OCI-M1 (cell line): ENCODE results near the gene CA10.

Experiments used
- DNase-seq: peaks from one replicate; lab custom pipeline; 2025; lab: John Stamatoyannopoulos, UW

CA10 gene

GRCh38 chr17:52158450-52159042 is at the start of gene CA10:
TSS of gene CA10 (minus strand) at chr17:52158714.
- DNase-seq = no peak

- DNase-seq = no peak
These were observed 49.3 kb upstream of the CA10 start for GRCh38 chr17:52207796-52208195.

DNA sequence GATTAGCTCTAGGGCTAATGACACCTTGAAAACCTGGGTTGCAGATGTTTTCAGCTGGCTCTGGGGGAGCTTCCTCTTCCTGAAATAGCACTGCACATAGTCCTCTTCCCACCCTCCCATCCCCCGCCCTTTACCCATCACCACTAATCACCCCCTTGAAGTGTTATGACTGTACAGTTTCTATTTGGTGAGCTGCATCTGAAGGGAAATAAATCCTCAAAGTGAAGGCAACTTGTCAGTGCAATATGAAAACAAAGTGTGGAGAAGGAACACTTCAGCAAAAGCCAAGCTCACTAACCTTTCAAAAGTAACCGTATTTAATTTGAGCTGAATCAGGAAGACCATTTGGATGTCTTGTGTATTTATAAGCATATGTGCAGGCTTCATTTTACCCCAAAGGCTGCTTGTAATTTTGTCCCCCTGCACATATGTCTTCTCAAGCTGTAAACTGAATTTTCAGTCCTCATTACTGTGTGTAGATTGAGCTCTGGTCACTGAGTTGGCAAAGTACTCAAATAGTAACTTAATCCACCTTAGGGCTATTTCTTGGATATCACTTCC is 44.1 kb upstream of the CA10 start:
- no peak for DNase-seq

GRCh38 chr17:52201767-52202519 is 43.4 kb upstream of the CA10 start:
- DNase-seq = peak; percentile 3

- DNase-seq = no peak
These were observed 33.0 kb upstream of the CA10 start for GRCh38 chr17:52191491-52191890.

DNA sequence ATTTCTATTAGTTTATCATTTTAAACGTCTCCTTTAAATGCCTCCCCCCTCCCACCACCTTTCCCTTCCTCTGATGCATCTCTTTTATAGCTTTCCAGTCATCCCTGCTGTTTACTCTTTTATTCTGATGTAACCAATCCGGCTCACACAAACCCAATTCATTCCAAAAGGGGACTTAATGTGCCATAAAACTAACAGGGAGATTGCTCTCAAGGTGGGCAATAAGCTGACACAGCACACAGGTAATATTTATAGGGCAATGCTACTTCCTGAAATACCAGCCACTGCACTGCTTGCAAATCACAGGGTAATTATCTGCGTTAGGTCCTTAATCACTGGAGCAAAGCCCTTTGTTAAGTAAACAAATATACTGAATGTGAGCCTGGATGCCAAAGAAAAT is 23.3 kb upstream of the CA10 start:
- no peak for DNase-seq

DNA sequence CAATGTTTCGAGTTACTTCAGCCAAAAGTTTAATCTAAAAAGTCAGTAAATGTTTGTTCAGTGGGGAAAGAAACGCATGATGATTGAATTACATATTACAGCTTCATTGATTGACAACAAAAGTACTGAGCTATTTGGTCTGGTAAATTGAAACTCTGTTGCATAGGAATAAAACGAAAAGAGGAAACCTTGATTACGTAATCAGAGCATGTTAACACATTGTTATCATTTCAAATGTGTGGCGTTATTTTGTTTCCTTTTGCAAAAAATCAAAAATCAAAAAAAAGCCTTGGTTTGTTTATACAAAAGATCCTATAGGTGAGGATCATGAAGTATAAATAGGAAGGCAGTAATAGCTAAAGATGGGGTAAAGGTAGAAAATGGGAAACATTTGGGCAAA is 19.5 kb upstream of the CA10 start:
- peak; percentile 3 for DNase-seq

DNA sequence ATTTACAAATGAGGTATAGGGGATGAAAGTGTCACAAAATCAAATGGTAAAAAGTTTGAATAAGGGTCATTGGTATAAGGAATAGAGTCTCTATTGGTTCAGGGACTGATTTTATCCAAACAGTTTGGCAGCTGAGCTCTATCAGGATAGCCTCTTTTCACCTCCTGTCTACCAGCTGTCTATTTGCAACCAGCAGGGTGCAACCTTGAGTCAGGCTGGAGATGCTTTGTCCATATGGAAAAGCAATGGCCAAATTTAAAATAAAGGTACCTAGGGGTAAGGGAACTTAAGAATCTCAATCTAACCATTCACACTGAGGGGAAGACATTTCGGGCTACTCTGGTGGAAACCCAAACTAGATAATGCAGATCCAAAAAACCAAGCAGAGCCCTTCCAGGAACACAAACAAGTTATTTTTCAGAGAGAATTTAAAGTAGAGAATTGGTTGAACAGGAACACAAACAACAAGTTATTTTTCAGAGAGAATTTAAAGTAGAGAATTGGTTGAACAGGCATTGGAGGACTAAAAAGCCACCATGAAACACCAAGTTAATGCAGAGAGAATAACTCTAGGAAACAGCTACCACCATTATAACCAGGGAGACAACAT is 12.6 kb upstream of the CA10 start:
- peak; percentile 40 for DNase-seq

GRCh38 chr17:52160136-52160567 is 1.6 kb upstream of the CA10 start:
- DNase-seq = no peak

DNA sequence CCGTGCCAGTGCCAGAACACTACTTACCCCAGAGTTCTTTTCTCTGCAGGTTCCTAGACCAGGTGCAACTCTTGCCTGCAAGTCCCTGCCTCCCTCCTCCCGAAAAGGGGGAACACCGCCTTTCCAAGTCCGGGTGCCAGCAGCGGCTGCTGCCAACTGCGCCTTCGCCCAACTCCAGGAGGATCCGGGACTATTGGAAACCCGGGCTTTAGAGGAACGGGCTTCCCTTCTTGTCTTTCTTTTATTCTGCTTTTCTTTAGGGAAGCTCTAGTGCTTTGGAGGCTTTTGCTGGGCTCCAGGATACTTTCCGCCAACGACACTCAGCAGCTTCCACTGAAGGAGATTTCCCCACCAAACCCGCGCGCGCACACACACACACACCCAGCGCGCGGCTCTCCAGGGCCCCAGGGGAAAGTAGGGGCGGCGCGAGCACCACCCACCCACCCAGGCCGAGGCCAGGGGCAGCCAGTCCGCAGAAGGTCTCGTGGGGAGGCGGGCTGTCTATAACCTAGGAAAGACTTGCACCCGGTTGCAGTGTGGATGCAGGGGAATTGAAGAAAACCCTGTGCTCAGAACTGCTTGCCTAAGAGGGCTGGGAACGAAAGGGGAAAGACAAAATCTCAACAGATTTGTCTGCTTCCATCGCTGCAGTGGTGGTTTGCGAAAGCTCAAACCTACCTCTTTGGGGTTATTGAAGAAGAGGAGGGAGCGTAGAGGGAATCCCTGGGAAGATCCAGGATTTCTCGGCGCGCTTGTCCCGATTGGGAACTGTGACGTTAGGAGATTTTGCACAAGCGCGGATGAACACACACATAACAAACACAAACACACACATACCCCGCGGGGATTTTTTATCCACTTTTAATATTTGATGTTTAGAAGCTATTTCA is 977 bp upstream of the CA10 start:
- no peak for DNase-seq

- DNase-seq = no peak
These were observed 688 bp downstream of the CA10 start for GRCh38 chr17:52157603-52158449.

DNA sequence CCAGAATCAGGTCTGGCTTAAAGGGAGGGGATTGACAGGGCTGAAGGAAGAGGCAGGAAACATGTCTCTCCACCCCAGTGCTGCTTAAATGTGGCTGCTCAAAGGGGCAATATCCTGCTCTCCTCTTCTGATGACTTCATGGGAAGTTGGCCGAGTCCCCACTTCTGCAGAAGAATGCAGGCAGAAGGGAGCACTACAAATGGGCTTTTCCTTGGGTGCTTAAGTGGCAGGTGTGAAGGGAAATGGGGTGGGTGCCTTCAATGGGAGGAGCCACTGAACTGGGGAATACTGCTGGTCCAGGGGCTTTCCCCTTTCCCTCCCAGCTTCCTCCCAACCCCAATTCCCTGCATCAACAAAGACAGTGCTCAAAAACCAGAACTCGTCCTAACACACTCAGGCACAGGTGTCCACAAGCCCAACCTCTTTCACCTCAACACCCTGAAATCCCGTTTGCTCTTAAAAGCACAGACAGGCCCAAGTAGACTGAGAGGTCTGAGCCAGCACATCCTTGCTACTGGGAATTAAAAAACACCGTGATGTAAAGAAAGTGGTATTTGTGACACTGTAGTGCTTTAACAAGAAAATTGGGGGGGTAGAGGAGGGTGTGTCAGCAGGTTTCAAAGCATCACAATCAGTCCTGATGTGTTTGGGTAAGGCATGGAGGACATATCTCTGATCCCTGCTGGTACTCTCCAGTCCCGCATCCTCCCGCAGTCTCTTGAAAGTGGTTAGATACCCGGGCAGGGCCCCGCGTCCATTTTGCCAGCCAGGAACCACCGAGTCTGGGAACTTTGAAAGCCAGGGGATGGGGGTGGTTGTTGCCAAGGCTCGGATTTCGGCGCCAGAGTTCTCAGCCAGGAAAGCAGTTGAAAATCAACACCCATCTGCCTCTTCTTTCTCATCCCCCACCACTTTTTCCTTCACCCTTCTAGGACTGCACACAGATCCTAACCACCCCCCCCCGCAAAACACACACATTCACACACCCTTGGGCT is 1.6 kb downstream of the CA10 start:
- no peak for DNase-seq

DNA sequence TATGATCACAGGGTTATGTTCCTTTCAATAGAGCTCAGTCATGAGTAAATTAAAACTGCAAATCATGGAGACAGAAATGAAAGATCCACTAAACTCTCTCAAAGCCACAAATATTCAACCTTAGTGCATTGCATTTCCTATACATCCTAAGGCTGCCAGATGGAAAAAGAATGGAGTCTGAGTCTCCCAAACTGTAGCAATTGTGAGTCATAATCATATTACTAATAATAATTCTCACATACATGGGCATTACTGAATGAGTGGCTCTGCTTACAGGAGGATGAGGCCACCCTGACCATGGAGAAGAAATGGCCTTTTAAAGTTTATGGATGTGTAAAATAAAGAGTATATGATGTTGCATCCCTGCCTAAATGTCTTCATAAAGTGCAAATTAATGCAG is 3.2 kb downstream of the CA10 start:
- DNase-seq = no peak

DNA sequence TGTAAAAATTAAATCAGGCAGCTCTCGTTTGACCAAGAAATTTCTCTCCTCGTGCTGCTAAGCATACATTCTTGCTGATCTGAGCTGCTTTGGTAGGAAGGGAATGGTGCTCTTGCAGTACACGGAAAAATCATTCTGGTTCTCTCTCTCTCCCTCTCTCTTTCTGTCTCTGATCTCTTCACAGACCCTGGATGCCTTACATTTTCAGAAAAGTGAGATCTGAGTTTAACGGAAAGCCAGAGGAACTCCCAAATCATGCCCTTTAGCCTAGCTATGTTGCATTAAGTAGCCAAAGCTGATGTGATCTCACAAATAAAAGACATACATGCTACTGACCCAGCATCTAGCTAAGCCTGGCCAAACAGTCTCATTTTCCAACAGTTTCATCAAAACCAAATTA is 4.0 kb downstream of the CA10 start:
- DNase-seq = no peak

DNA sequence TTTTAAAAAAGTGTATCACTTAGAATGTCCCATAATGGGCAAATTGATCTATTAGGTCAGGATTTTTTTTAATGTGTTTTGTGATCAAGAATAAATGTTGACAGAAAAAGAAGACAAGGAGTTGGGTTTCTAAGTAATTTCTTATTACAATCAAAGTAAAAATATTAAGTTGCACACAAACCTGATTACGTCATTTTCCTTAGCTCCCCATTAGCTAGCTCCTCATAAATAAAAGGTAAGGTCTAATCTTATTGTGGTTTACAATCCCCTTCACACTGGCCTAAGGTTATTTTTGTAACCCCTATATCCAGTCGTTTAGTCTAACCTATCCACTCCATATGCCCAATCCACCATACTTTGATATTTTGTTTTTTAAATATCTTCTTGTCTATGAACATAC is 7.6 kb downstream of the CA10 start:
- DNase-seq = no peak

DNA sequence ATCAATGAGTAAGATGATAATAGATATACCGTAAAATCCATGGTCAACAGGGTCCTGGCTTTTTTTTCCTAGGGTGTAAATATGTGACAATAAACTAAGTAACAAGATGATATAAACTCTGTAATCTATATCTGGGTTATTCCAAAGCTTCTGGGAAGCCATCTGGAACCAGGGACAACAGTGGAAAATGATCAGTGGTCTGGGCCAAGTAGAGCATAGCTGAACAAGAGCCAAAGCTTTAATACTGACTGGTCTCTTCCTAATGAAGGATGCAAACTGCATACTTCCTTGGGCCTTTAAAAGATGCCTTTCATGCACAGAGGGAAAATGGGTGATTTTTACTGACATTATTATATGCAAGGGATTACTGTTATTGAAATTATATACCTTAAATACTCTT is 8.9 kb downstream of the CA10 start:
- DNase-seq = no peak

- no peak for DNase-seq
These were observed 9.6 kb downstream of the CA10 start for GRCh38 chr17:52148969-52149351.

GRCh38 chr17:52148288-52148968 is 10.1 kb downstream of the CA10 start:
- no peak for DNase-seq

DNA sequence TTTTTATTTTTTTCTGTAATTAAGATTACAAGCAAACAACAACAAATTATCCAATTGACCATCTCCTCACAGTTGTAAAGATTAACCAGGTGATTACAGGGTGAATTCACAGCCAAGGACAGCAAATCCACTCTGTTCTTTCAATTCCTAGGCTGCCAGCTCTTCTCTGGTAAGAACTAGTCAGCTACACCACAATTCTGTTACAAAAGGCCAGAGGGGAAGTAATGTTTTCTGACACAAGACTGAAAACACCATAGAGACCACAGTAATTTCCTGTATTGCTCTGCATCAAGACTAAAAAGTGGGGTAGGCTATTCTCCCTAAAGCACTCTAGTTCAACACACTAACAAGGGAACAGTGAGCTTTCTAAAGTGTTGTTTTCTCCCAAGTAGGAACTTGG is 10.6 kb downstream of the CA10 start:
- no peak for DNase-seq
